Upper lobe of right lung (tissue), 1 donor: Measurements from ENCODE around the gene MPHOSPH9. TPM values are rescaled to one million over a fixed set of nuclear protein-coding genes. Genes with fewer than 3 reads are reported as not detected.
A peak's percentile ranks its signal among the peaks of the same experiment; 100 is the strongest.
"Not testable (repeated sequence)": the region's sequence is repeated elsewhere in the genome, so short reads cannot be mapped to it uniquely, and the experiment has no call there.

Experiments used
- ATAC-seq: fragments of 200-7000 bp; cut with Tn5 transposase; one replicate; pipeline ENCODE4 v1.9.1; 2020; ENCODE audit warnings: mild to moderate bottlenecking, moderate library complexity
- DNase-seq: peaks from one replicate; pipeline ENCODE4 v3.0.0-alpha.2; 2020
- H3K27ac ChIP-seq: fragments of 200-600 bp; one replicate; pipeline ENCODE4 v1.8.0; 2022
- H3K27me3 ChIP-seq: fragments of 200-600 bp; one replicate; pipeline ENCODE4 v1.8.0; 2022; ENCODE audit warnings: mild to moderate bottlenecking
- H3K36me3 ChIP-seq: fragments of 200-600 bp; one replicate; pipeline ENCODE4 v1.8.0; 2022
- H3K4me1 ChIP-seq: fragments of 200-600 bp; one replicate; pipeline ENCODE4 v1.8.0; 2022
- H3K4me3 ChIP-seq: fragments of 200-600 bp; one replicate; pipeline ENCODE4 v1.8.0; 2022; ENCODE audit warnings: mild to moderate bottlenecking
- H3K9me3 ChIP-seq: fragments of 200-600 bp; one replicate; pipeline ENCODE4 v1.8.0; 2022
- intact Hi-C: fragments of 100-400 bp; cut with DNase I; formaldehyde crosslinking; loops from one replicate; pipeline ENCODE4 v1.11.0; 2022
- total RNA-seq: library from RNA; stranded (reverse); fragmentation: NEBNext Ultra II Directional; extraction: Animal tissue kit (Norgen Biotek cat#: 25700); gene quantifications from one replicate; pipeline ENCODE4 v1.2.1, GENCODE V29; 2021
- TF ChIP-seq, protein P1 (sequence below): fragments of 200-600 bp; IDR thresholded peaks from one replicate; pipeline ENCODE4 v1.8.0; 2022; ENCODE audit warnings: antibody characterized with exemption
- donor health status: DM: no; HTN: yes; CAD: no; lungs with severe emphysema.

The MPHOSPH9 gene
- total RNA-seq, 1 donor from 2014 or later = 20.3 TPM

DNA sequence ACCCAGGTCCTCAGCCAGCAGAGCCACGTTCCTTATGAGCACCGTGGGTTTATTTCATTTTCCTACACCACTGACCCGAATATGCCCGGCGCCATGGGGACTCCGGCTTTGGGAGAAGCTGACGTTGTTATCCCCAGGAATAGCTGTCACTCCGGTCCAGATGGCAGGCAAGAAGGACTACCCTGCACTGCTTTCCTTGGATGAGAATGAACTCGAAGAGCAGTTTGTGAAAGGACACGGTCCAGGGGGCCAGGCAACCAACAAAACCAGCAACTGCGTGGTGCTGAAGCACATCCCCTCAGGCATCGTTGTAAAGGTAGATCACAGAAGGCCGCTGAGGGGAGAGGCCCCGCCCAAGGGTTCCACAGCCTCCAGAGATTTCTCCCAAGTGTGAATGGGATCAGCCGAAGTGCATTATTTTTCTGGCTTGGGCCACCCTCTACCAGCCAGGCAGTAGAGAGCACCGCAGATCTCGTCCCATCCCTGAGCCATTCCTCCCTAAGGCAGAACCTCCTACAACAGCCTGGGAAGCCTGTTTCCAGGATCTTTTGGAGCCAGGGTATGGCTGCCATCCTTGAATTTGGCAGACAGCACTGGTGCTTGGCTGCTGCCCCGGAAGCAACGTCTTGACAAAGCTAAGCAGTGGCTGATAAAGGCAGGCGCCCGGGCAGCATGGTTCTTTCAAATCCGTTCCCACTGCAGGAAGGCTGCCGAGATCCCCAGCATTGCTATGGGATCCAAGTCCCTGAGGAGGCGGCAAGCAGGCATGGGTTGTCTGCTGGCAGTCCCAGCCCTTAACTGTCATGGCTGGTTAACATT, 20.9 kb upstream of the MPHOSPH9 start:
- no peak for ATAC-seq
- TF ChIP-seq, protein P1, sequence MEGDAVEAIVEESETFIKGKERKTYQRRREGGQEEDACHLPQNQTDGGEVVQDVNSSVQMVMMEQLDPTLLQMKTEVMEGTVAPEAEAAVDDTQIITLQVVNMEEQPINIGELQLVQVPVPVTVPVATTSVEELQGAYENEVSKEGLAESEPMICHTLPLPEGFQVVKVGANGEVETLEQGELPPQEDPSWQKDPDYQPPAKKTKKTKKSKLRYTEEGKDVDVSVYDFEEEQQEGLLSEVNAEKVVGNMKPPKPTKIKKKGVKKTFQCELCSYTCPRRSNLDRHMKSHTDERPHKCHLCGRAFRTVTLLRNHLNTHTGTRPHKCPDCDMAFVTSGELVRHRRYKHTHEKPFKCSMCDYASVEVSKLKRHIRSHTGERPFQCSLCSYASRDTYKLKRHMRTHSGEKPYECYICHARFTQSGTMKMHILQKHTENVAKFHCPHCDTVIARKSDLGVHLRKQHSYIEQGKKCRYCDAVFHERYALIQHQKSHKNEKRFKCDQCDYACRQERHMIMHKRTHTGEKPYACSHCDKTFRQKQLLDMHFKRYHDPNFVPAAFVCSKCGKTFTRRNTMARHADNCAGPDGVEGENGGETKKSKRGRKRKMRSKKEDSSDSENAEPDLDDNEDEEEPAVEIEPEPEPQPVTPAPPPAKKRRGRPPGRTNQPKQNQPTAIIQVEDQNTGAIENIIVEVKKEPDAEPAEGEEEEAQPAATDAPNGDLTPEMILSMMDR = no peak
- intact Hi-C loops = no loop called here
- Histone ChIP-seq H3K4me1 (peaks cover 10% of the 10 kb centered on the region), H3K27me3 (no peaks in the 10 kb centered on the region), H3K4me3 (no peak overlapping the region), H3K27ac (no peak overlapping the region), H3K9me3 (no peaks in the 10 kb centered on the region), H3K36me3 (peaks cover 54% of the 10 kb centered on the region)
- no peak for DNase-seq

DNA sequence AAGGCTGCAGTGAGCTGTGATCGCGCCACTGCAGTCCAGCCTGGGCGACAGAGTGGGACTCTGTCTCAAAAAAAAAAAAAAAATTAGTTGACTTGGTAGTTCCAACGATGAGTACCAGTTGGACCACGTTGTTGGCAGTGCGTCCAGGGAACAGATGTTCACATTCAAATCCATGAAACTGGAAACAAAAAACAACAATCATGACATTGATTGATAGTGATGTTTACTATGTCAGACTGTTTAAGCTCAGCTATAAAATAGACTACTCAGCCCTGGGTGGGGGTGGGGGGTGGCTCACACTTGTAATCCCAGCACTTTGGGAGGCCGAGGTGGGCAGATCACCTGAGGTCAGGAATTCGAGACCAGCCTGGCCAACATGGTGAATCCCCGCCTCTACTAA, 19.4 kb upstream of the MPHOSPH9 start:
- peaks cover 39% of the 10 kb centered on the region for H3K36me3 ChIP-seq
- H3K27me3 ChIP-seq, H3K4me3 ChIP-seq, ATAC-seq, H3K27ac ChIP-seq, H3K4me1 ChIP-seq, intact Hi-C loops, H3K9me3 ChIP-seq, DNase-seq: not testable (repeated sequence)

DNA sequence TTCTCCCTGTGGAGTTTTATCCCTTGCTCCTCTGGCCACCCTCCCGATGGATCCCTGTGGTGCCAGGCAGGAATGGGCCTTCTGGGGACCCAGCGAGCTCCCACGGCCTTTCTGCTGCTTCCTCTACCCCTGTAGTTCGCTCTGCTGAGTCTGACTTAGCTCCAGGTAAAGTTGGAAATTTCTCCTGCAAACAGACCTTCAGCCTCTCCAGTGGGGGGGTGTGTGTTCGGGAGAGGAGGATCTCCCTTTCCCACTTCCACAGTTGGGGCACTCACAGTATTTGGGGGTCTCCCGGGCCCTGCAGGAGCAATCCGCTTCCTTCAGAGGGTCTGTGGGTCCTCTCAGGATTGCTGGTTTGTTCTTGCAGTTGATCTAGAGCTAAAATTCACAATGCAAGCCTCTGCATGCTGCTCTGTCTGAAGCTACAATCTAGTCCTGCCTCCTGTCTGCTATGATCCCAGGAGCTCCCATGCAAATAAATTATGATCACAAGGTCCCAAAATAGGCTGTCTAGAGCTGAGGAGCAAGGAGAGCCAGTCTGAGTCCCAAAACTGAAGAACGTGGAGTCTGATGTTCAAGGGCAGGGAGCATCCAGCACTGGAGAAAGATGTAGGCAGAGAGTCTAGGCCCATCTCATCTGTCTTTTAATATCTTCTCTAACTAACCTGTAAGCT, 18.6 kb upstream of the MPHOSPH9 start:
- DNase-seq (no peak), ATAC-seq (no peak)
- no peaks in the 10 kb centered on the region for H3K9me3 ChIP-seq
- H3K4me3 ChIP-seq = no peak overlapping the region
- intact Hi-C loops = no loop called here
- TF ChIP-seq, protein P1 = no peak
- H3K4me1 ChIP-seq = peaks cover 10% of the 10 kb centered on the region
- peak overlapping the region; percentile 70 for H3K27ac ChIP-seq
- peaks cover 31% of the 10 kb centered on the region for H3K36me3 ChIP-seq
- H3K27me3 ChIP-seq = no peaks in the 10 kb centered on the region

DNA sequence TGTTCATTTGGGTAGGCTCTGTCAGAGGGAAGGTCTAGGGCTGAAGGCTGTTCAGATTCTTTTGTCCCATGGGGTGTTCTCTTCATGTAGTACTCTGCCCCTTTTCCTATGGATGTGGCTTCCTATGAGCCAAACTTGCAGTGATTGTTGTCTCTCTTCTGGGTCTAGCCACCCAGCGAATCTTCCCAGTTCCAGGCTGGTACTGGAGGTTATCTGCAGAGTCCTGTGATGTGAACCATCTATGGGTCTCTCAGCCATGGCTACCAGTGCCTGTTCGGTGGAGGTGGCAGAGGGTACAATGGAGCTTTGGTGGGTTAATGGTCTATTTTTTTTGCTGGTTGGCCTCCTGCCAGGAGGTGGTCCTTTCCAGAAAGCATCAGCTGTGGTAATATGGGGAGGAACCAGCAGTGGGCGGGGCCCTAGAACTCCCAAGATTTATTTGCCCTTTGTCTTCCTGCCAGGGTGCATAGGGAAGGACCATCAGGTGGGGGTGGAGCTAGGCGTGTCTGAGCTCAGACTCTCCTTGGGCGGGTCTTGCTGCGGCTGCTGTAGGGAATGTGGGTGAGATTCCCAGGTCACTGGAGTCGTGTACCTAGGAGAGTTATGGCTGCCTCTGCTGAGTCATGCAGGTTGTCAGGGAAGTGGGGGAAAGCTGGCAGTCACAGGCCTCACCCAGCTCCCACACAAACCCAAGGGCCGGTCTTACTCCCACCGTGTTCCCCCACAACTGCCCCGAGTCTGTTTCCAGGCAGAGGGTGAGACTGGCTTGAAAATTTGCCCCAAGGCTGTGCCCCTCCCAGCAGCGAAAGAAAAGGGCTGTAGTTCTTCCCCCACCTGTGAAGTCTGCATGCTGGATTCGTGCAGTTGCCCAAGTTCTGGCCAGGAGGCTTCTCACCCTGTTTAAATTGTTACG, 17.8 kb upstream of the MPHOSPH9 start:
- Histone ChIP-seq H3K27me3 (no peaks in the 10 kb centered on the region), H3K27ac (peak overlapping the region; percentile 70), H3K9me3 (no peaks in the 10 kb centered on the region), H3K36me3 (peaks cover 23% of the 10 kb centered on the region), H3K4me1 (peaks cover 10% of the 10 kb centered on the region), H3K4me3 (no peak overlapping the region)
- DNase-seq = peak; percentile 85
- intact Hi-C loops = no loop called here
- TF ChIP-seq, protein P1 = no peak
- peak; percentile 85 for ATAC-seq

DNA sequence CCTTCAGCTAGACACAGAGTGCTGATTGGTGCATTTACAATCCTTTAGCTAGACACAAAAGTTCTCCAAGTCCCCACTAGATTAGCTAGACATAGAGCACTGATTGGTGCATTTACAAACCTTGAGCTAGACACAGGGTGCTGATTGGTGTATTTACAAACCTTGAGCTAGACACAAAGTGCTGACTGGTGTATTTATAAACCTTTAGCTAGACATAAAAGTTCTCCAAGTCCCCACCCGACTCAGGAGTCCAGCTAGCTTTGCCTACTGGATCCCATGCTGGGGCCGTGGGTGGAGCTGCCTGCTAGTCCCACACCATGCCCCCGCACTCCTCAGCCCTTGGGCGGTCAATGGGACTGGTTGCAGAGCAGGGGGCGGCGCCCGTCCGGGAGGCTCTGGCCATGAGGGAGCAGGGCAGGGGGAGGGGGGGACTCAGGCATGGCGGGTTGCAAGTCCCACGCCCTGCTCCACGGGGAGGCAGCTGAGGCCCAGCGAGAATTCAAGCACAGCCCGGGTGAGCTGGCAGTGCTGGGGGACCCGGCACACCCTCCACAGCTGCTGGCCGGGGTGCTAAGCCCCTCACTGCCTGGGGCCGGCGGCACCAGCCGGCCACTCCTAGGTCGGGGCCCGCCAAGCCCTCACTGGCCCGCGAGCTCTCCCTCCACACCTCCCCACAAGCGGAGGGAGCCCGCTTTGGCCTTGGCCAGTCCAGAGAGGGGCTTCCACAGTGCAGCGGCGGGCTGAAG, 16.2 kb upstream of the MPHOSPH9 start:
- H3K27ac ChIP-seq, intact Hi-C loops, H3K27me3 ChIP-seq, H3K36me3 ChIP-seq, H3K4me1 ChIP-seq, H3K9me3 ChIP-seq, H3K4me3 ChIP-seq, DNase-seq: not testable (repeated sequence)
- peak; percentile 43 for ATAC-seq

DNA sequence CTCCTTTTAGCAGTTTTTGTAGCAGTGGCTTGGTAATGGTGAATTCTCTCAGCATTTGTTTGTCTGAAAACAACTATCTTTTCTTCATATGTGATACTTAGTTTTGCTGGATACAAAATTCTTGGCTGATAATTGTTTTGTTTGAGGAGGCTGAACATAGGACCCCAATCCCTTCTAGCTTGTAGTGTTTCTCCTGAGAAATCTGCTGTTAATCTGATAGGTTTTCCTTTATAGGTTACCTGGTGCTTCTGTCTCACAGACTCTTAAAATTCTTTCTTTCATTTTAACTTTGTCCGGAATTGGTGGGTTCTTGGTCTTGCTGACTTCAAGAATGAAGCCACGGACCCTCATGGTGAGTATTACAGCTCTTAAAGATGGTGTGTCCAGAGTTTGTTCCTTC, 15.2 kb upstream of the MPHOSPH9 start:
- H3K27ac ChIP-seq, DNase-seq, ATAC-seq, H3K4me1 ChIP-seq, H3K27me3 ChIP-seq, H3K36me3 ChIP-seq, H3K9me3 ChIP-seq, intact Hi-C loops, H3K4me3 ChIP-seq: not testable (repeated sequence)
